Measurements from ENCODE around the gene DDHD1. TPM values are rescaled to one million over a fixed set of nuclear protein-coding genes. Genes with fewer than 3 reads are reported as not detected.
A peak's percentile ranks its signal among the peaks of the same experiment; 100 is the strongest.

DDHD1 gene
- total and polyA plus RNA-seq, 2 experiments from 2014 or later, result 15.2 to 25.9 TPM

DNA sequence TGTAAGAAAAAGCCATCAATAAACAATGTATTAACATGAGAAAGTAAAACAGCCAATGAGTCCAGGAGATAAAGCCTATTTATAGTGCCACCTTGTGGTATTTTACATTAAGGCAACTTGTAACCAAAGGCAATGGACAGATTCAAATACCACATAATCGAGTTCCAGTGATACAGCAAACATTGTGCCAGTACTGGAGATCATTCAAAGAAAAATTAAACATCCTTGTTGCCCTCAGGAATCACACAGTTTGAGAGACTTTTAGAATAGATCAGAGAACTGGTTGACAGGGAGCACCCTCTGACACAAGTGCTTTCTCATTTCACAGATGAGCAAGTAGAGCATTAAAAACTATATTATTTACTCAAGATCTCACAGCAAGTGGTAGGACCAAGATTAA is 98.1 kb downstream of the DDHD1 start:
- DNase-seq (ENCODE audit: low read depth in 1 of 2, low spot score in 1 of 2), result peak; percentile 58 to 73
- no peaks in the 10 kb centered on the region for H3K27me3 ChIP-seq
- H3K36me3 ChIP-seq, result no peaks in the 10 kb centered on the region
- H3K4me1 ChIP-seq (ENCODE audit: low read depth), result no peaks in the 10 kb centered on the region
- H3K4me3 ChIP-seq, result no peak overlapping the region
- TF ChIP-seq, protein P1, sequence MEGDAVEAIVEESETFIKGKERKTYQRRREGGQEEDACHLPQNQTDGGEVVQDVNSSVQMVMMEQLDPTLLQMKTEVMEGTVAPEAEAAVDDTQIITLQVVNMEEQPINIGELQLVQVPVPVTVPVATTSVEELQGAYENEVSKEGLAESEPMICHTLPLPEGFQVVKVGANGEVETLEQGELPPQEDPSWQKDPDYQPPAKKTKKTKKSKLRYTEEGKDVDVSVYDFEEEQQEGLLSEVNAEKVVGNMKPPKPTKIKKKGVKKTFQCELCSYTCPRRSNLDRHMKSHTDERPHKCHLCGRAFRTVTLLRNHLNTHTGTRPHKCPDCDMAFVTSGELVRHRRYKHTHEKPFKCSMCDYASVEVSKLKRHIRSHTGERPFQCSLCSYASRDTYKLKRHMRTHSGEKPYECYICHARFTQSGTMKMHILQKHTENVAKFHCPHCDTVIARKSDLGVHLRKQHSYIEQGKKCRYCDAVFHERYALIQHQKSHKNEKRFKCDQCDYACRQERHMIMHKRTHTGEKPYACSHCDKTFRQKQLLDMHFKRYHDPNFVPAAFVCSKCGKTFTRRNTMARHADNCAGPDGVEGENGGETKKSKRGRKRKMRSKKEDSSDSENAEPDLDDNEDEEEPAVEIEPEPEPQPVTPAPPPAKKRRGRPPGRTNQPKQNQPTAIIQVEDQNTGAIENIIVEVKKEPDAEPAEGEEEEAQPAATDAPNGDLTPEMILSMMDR (IDR thresholded peaks at IDR 0.05; ENCODE audit: low read depth, low read length), result peak; percentile 68
- peak overlapping the region; percentile 36 for H3K27ac ChIP-seq
- H3K9me3 ChIP-seq (ENCODE audit: low read depth), result no peaks in the 10 kb centered on the region

DNA sequence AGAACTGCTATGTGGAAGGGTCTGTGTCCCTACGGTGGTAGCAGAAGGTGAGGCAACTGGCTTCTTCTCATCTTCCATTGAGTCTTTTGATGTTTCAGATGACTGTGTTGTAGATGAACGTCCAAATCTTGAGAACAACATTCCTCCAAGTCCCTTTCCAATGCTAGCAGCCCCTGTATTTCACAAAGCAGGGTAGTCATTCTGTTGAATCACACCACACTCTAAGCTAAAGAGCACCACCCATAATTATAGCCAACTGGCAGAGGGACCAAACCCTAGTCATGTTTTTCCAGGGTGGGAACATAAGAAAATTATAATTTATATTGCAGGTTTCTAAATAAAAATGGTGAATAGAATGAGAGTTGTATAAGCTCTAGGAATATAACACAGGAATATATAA is 98.7 kb downstream of the DDHD1 start:
- DNase-seq (ENCODE audit: low read depth in 1 of 2, low spot score in 1 of 2), result peak in 1 of 2 donors; percentile 36
- Histone ChIP-seq H3K4me3 (no peak overlapping the region), H3K27ac (no peak overlapping the region), H3K27me3 (no peaks in the 10 kb centered on the region), H3K4me1 (ENCODE audit: low read depth) (no peaks in the 10 kb centered on the region), H3K9me3 (ENCODE audit: low read depth) (no peaks in the 10 kb centered on the region), H3K36me3 (no peaks in the 10 kb centered on the region)
- TF ChIP-seq, protein P1 (IDR thresholded peaks at IDR 0.05; ENCODE audit: low read depth, low read length), result no peak

DNA sequence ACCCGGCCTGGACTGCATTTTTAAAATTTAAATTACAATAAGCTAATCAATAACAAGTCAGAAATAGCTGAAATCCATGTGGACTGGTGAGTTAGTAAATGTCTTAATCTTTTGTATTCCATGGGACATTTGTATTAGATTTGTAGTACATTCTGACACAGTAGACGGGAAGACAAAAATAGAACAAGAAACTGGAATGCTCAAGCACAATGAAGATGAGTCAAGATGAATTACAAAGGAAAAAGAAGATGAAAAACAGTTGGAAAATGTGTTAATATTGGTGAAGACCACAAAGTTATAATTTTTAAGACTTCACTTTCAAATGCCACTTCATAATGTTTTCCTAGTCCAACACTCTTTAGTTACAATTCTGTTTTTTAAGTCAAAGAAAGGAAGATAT is 104.5 kb downstream of the DDHD1 start:
- Histone ChIP-seq H3K27me3 (no peaks in the 10 kb centered on the region), H3K27ac (no peak overlapping the region), H3K36me3 (peaks cover 6% of the 10 kb centered on the region), H3K4me1 (ENCODE audit: low read depth) (peaks cover under 1% of the 10 kb centered on the region), H3K9me3 (ENCODE audit: low read depth) (no peaks in the 10 kb centered on the region), H3K4me3 (no peak overlapping the region)
- TF ChIP-seq, protein P1 (IDR thresholded peaks at IDR 0.05; ENCODE audit: low read depth, low read length), result no peak
- DNase-seq (ENCODE audit: low read depth in 1 of 2, low spot score in 1 of 2), result no peak

DNA sequence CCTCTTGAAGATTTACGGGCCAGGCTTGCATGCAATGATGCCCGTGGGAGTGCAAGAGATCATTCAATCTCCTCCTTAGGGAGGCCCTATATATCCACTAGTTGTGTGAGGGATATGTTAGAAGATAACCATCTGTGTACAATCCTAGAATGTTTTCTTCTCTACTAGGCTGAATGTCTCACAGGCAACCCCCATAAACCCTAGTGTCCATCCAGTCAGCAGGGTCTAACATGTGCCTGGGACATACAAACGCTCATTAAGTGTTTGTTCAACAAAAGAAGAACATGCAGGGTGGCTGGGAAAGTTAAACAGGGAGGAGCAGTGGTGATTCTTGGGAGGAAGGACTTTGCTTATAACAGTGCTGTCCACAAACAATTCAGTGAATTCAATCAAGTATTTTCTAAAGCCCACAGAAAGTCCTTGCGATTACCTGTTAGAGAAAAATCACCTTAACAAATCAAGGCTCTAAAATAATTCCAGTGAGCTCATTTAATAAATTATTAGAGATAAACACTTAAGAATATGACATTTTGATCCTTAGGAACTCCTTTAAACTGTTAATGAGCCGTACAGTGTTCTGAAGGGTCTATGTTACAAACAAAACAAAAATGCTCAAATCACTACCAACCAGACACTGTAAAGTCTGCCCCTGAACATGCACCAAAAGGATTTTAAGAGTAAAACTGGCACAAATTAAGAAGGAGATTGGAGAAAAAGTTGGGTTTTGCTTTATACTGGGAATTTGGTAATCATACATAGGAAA is 105.6 kb downstream of the DDHD1 start:
- Histone ChIP-seq H3K4me1 (ENCODE audit: low read depth) (peaks cover 9% of the 10 kb centered on the region), H3K36me3 (peaks cover 6% of the 10 kb centered on the region), H3K4me3 (no peak overlapping the region), H3K27me3 (no peaks in the 10 kb centered on the region), H3K27ac (peak overlapping the region; percentile 45), H3K9me3 (ENCODE audit: low read depth) (no peaks in the 10 kb centered on the region)
- no peak for DNase-seq (ENCODE audit: low read depth in 1 of 2, low spot score in 1 of 2)
- TF ChIP-seq, protein P1 (IDR thresholded peaks at IDR 0.05; ENCODE audit: low read depth, low read length), result no peak

DNA sequence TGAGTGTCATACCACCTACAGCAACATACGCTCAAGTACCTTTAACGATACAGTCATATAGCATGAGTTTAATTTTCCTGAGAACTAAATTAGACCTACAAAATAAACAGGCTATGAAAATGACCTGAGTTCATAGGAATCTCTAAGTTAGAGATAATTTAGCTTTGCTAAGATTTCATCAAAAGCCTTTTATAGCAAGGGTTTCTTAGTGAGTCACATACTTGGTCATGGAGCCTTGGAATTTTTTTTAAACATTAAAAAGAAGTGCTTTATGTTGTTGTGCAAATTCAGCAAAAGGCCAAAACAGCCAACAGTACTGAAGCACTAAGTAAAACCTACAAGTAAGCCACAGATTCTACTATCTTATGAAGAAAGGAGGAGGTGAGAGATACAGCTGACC is 108.6 kb downstream of the DDHD1 start:
- Histone ChIP-seq H3K9me3 (ENCODE audit: low read depth) (no peaks in the 10 kb centered on the region), H3K36me3 (peaks cover 6% of the 10 kb centered on the region), H3K4me1 (ENCODE audit: low read depth) (peaks cover 31% of the 10 kb centered on the region), H3K27ac (peak overlapping the region; percentile 15), H3K27me3 (no peaks in the 10 kb centered on the region), H3K4me3 (no peak overlapping the region)
- TF ChIP-seq, protein P1 (IDR thresholded peaks at IDR 0.05; ENCODE audit: low read depth, low read length), result no peak
- peak in 1 of 2 donors; percentile 63 for DNase-seq (ENCODE audit: low read depth in 1 of 2, low spot score in 1 of 2)
